Erythroblast (primary cell): ENCODE measurements around the gene ORM2.

ENCODE experiments used
- GATA1 ChIP-seq: IDR thresholded peaks from 2 replicates; pipeline ENCODE4 v1.6.1; 2011; ENCODE audit warnings: low read depth, mild to moderate bottlenecking, control low read depth, low read length, moderate library complexity
- POLR2A ChIP-seq: IDR thresholded peaks from 2 replicates; pipeline ENCODE4 v1.6.1; 2011; ENCODE audit warnings: mild to moderate bottlenecking, low read length

GRCh38 chr9:114372921-114373448 lies 43.3 kb downstream of the ORM2 start:
- TF ChIP-seq POLR2A, result no peak
- TF ChIP-seq GATA1, result no peak
